ENCODE measurements around the gene ZDHHC8.

Gene ZDHHC8

GRCh38 chr22:20181194-20181883 is 49.7 kb downstream of the ZDHHC8 start:
- DNase-seq (ENCODE audit: low read depth) = no peak

GRCh38 chr22:20181884-20182236 is 50.3 kb downstream of the ZDHHC8 start:
- DNase-seq (ENCODE audit: low read depth) = no peak

DNA sequence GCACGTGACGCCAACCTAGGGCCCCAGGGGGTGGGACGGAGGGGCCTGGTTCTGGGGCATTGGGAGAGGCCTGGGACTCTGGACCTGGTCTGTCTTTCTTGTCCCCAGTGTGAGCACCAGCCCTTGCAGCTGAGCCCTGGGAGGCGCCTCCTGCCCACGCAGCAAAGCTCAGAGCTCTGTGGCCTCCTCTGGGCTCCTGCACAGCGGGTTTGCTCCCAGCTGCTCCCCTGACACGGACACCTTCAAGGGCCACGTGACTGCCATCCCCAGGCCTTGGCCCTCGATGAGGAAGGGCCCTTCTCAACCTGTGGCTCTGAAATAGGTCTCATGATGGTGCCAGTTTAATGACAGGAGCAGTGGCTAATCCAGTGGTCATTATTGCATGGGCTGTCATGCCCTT is 50.8 kb downstream of the ZDHHC8 start:
- no peak for DNase-seq (ENCODE audit: low read depth)

- DNase-seq (ENCODE audit: low read depth) = no peak
Measured at GRCh38 chr22:20183101-20183500, 51.5 kb downstream of the ZDHHC8 start.

DNA sequence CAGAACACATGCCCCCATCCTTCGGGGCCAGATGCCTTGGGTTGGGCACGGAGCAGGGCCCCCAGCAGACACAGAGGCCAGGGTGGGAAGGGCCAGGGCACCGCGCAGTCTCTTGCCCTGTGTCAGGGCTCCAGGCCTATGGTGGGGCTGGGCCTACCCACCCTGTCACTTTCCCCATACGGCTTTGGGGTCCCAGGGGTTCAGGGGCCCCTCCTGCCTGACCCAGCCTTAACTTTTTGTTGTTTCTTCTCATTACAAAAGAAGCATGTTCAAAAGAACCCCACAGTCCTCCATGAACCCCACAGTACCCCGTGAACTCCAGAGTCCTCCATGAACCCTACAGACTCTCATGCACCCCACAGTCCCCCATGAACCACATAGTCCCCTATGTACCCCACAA is 52.2 kb downstream of the ZDHHC8 start:
- no peak for DNase-seq (ENCODE audit: low read depth)

- DNase-seq (ENCODE audit: low read depth) = no peak
Measured at GRCh38 chr22:20184501-20185165, 53.0 kb downstream of the ZDHHC8 start.

GRCh38 chr22:20185750-20186149 is 54.1 kb downstream of the ZDHHC8 start:
- no peak for DNase-seq (ENCODE audit: low read depth)

DNA sequence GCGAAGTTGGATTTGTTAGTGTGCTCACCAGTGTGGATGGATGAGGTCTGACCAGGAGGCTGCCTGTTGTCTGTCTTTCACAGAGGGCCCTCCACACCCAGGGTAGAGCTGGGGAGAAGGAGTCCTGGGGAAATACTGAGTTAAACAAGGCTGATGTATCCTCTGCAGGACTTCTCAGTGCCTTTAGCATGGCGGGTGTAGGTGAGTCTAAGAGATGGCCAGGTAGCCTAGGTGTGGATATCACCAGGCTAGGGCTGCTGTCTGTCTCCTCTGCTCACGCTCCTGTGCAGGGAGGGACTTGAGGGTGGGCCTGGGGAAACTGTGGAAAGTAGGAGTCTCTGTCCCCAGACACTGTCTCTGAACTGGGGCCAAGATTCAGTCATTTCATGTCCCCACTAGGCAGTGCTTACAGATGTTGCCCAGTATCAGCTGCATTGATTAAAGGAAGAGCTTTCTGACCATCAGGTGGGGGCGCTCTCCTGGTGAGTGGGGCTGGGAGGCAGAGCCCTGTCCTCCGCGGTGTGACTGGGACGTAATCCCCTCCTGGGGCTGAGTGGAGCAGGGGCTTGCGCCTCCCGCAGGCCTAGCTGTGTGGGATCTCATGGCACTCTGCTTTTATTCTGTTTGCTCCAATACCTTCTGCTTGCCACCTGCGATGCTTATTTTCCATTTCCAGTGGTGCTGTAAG is 54.7 kb downstream of the ZDHHC8 start:
- DNase-seq (ENCODE audit: low read depth) = no peak

- no peak for DNase-seq (ENCODE audit: low read depth)
Measured at GRCh38 chr22:20186871-20187546, 55.4 kb downstream of the ZDHHC8 start.

DNA sequence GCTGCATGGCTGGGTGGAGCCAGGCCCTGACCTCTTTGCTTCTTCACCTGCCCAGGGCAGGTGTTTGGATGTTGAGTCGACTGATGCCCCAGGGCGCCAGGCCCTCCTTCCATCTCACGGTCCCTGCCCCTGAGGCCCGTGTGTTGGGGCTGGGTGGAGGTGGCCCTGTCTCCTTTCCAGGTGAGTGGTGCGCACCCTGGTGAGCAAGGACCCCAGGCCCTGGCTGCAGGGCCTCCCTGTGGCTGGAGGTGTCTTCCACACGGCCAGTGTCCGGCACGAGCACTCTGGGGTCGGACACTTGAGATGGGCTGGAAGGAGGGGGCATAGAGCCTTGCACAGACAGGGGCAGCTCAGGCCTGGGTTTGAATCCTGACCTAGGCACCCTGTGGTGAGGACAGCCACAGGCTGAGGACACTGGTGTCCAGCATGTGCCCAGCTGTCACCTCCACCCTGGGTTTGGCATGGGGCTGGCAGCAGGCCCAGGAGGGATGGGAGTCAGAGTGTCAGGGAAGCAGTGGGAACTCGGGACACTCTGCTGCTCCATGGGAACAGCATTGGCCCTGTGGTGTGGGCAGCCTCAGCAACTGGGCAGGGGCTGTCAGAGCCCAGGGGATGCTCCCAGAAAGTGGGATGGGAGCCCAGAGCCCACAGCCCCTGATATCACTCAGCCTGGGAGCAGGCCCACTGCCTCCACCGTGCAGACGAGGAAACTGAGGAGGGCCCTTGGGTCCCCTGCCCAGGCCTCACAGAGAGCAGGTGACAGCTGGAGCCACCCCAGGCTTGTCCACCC is 56.4 kb downstream of the ZDHHC8 start:
- no peak for DNase-seq (ENCODE audit: low read depth)

DNA sequence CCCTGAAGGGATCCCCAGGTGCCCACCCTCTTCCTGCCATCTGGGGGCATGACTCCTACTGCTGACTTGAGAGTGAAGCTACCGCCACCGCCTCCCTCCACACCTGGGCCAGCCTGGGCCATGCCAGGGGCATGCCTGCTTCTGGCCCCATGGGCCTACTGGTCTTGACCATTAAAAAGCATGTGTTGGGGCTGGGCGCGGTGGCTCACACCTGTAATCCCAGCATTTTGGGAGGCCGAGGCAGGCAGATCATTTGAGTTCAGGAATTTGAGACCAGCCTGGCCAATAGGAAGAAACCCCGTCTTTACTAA is 56.9 kb downstream of the ZDHHC8 start:
- no peak for DNase-seq (ENCODE audit: low read depth)

- no peak for DNase-seq (ENCODE audit: low read depth)
Measured at GRCh38 chr22:20191000-20191515, 59.5 kb downstream of the ZDHHC8 start.

DNA sequence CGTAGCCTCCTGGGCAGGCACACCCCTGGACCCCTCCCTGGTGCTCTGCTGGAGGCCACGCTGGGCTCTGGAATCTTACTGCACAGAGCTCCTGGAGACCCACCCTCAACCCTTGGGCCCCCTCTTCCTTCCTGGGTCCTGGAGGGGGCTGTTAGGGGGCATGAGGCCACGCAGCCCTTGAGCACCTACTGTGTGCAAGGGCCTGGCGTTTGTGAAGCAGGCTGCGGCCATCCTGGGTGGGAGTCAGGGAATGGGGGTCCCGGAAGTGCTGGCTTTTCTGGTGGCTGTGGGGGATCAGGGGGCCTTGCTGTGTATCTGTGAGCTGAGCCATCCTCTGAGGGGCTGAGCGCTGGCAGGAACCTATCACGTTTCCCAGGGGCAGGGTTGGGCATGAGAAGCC is 60.2 kb downstream of the ZDHHC8 start:
- DNase-seq (ENCODE audit: low read depth) = no peak

- DNase-seq (ENCODE audit: low read depth) = no peak
Measured at GRCh38 chr22:20192293-20192971, 60.8 kb downstream of the ZDHHC8 start.

- no peak for DNase-seq (ENCODE audit: low read depth)
Measured at GRCh38 chr22:20192972-20193760, 61.6 kb downstream of the ZDHHC8 start.

- no peak for DNase-seq (ENCODE audit: low read depth)
Measured at GRCh38 chr22:20193761-20194494, 62.3 kb downstream of the ZDHHC8 start.

DNA sequence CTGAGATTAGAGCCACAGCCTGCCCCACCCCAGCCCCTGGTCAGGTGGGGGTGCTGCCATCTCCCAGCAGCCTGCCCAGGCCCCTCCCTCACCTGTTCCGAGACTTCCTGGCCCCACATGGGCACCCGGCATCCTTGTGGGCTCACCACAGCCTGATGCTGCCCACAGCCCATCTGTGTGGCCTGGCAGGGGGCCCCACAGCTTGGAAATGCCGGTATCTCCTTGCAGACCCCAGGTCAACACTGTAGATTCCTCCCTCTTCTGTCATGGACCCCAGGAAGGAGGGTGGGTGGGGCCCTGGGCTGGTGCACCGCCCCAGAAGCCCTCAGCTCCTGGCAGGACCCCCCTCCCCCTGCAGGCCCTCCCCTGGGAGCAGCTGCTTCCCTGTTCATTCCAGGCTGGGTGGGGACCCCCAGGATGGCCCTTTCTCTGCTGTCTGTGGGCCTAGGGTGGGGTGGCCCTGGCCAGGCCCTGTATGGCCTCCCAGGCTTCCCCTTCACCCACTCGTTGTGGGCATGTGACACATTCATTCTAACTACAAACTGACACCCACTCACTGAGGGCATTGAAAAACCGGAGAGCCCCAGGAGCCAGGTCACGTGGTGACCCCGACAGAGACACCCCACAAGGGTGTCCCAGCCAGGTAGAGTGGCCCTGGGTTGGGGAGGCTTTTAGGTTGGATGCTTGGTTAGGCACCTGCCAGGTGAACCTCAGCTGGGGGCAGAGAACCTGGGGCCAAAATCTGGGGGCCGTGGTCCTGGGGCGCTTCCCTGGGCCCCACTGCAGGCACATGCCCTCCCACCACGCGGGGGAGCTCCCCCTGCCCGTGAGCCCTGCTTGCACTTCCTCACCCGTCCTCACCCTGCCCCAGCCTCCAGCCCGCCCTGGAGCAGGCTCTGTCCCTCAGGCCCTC is 63.3 kb downstream of the ZDHHC8 start:
- DNase-seq (ENCODE audit: low read depth) = no peak

DNA sequence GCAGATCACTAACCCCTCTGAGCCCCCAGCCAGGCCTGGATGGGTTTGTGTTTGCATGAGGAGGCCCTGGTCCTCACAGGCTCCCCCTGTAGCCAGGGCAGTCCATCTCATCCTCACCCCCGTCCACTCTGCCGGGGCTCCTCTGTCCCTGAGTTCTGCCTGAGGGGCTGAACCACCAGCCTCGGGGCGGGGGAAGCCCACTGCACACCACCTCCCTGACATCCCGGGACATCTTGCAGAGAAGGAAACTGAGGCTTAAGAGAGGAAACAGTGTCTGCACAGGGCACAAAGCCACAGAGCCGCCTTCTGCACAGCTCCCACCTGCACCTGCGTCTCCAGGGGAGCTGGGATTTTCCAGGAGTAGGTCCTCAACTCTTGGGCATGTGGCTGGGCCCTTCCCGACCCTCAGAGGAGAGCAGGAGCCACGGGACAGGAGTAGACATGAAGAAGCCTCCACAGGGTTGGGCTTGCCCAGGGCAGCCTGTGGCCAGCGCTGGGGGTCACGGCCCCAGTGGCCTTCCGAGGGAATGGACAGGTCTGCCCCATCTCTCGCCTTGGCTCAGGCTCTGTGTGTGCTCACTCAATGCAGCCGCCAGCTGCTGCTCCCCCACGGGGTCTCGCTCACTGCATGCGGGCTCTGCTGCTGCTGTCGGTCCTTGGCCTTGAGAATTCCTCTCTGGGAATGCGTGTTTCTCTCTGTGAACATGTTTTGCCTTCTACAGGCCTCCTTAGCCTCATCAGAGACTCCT is 64.7 kb downstream of the ZDHHC8 start:
- DNase-seq (ENCODE audit: low read depth) = no peak

All from GM04504 (cell line).